ENCODE measurements around the gene SHISA2.

Gene SHISA2

DNA sequence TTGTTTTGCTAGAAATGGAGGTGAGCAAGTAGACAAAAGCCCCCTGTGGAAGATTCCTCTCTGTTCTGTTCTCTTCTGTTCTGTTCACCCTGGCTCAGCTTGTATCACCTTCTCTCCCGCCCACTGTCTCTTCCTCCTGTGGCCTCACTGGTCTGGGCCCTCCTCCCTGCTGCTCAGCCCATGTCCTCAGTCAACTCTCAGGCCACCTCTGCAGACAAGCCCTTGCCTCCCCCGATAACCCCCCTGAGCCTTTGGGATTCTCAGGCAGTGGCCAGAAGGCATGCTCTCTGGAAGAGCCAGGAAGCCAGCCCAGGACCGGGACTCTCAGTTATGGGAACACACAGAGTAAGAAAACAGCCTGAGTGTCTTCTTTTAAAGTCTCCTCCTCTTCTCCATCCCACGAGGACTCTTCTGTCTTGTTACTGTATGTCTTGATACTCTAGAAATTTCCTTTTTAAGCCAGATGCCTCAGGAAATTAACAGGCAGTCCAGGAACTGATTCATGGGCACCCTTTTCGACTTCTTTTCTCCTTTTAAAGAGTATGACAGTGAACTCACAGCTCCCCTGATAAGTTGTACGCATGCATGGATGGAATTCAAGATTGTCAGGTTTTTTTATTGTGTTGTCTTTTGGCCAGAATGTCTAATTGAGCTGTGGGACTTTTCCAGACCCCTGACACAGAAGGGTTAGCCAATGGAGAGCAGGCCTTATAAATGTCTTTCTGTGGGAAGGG lies 33.7 kb downstream of the SHISA2 start:
- Histone ChIP-seq H3K4me3 (no peak overlapping the region), H3K4me2 (peak overlapping the region in 10 of 11 experiments; percentile 20 to 88 (median 60); a peak in 17 of 22 replicates), H3K27me3 (no peaks in the 10 kb centered on the region), H3K36me3 (no peaks in the 10 kb centered on the region), H3K27ac (no peak overlapping the region), H3K9me3 (replicated peaks in 1 of 11) (peaks cover 0 to 9% (median 7%) of the 10 kb centered on the region in 11 experiments; a peak in 8 of 22 replicates), H3K4me1 (peaks cover 49 to 90% (median 79%) of the 10 kb centered on the region in 10 experiments), H4K20me1 (no peaks in the 10 kb centered on the region), H3K9ac (no peak overlapping the region)
- TF ChIP-seq Cebpa-rat (IDR thresholded peaks at IDR 0.05), result no peak

DNA sequence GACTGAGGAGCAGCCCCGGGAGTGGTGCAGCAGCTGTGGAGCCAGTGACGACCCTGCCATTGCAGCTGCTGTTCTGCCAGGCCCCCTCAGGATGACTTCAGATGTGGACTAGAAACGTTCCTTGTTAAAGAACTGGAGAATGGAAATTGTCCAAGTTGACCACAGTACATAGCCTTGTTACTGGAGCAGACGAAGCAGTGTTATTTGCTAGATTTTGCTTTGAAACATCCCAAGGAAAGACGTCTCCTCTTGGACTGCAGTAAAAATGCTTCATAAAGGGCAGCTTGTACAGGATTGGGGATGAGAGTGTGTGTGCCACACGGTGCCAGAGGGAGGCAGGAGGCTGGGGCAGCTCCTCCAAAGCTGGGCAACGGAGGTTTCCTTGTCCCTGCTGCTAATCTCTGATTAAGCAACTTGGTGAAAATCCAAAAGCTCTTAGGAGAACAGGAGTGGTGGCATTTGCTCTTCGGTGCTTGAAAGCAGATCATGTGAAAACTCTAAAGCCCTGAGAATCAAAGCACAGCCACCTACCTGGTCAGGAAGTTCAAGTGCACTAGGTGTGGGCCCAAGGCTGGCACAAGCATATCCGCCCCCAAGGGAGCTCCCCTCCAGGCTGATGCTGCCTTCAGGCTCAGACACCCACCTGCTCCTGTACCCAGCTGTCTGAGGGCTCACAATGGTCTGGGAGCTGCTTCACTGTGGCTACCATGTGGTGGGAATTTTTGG lies 34.5 kb downstream of the SHISA2 start:
- Histone ChIP-seq H3K4me1 (peaks cover 42 to 87% (median 75%) of the 10 kb centered on the region in 10 experiments), H3K9ac (no peak overlapping the region), H3K9me3 (replicated peaks in 1 of 11) (peaks cover 0 to 9% (median 7%) of the 10 kb centered on the region in 11 experiments; a peak in 8 of 22 replicates), H3K27me3 (no peaks in the 10 kb centered on the region), H3K36me3 (no peaks in the 10 kb centered on the region), H3K4me3 (no peak overlapping the region), H4K20me1 (no peaks in the 10 kb centered on the region), H3K4me2 (peak overlapping the region in 10 of 11 experiments; percentile 20 to 88 (median 60); a peak in 17 of 22 replicates), H3K27ac (no peak overlapping the region)
- no peak for TF ChIP-seq Cebpa-rat (IDR thresholded peaks at IDR 0.05)

DNA sequence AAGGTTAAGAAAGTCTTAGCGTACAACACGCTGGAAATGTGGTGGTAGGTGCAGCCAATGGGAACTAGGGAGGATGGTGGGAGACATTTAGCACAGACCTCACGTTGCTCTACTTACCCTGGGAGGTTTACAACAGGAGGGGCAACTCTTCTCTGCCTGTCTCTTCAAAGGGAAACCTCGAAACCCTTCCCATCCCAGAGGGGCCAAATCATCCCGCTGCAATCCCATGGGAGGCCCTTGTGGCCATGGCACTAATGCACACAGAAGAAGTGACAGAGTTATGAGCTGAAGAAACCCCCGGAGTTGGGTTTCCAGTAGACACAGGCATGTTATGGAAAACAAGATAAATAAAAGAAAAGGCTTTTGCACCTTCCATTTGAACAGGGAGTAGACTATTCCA lies 35.6 kb downstream of the SHISA2 start:
- Histone ChIP-seq H4K20me1 (no peaks in the 10 kb centered on the region), H3K4me3 (no peak overlapping the region), H3K4me2 (peak overlapping the region in 10 of 11 experiments; percentile 48 to 88 (median 65); a peak in 19 of 22 replicates), H3K27me3 (no peaks in the 10 kb centered on the region), H3K36me3 (no peaks in the 10 kb centered on the region), H3K9ac (no peak overlapping the region; a peak in 1 of 22 replicates), H3K27ac (no peak overlapping the region), H3K9me3 (replicated peaks in 1 of 11) (peaks cover 0 to 9% (median 7%) of the 10 kb centered on the region in 11 experiments; a peak in 8 of 22 replicates), H3K4me1 (peaks cover 37 to 87% (median 71%) of the 10 kb centered on the region in 10 experiments)
- no peak for TF ChIP-seq Cebpa-rat (IDR thresholded peaks at IDR 0.05)

- H3K27ac ChIP-seq, result no peak overlapping the region
- H3K4me2 ChIP-seq, result peak overlapping the region; percentile 13 to 88 (median 62); a peak in 21 of 22 replicates
- no peak for TF ChIP-seq Cebpa-rat (IDR thresholded peaks at IDR 0.05)
- no peaks in the 10 kb centered on the region for H3K27me3 ChIP-seq
- no peaks in the 10 kb centered on the region for H4K20me1 ChIP-seq
- H3K9me3 ChIP-seq (replicated peaks in 1 of 11), result peaks cover 0 to 9% (median 7%) of the 10 kb centered on the region in 11 experiments; a peak in 8 of 22 replicates
- no peaks in the 10 kb centered on the region for H3K36me3 ChIP-seq
- no peak overlapping the region; a peak in 1 of 22 replicates for H3K9ac ChIP-seq
- H3K4me3 ChIP-seq, result no peak overlapping the region
- H3K4me1 ChIP-seq, result peaks cover 36 to 83% (median 64%) of the 10 kb centered on the region in 10 experiments
Measured at GRCh38 chr13:26015271-26016125, 36.3 kb downstream of the SHISA2 start.

DNA sequence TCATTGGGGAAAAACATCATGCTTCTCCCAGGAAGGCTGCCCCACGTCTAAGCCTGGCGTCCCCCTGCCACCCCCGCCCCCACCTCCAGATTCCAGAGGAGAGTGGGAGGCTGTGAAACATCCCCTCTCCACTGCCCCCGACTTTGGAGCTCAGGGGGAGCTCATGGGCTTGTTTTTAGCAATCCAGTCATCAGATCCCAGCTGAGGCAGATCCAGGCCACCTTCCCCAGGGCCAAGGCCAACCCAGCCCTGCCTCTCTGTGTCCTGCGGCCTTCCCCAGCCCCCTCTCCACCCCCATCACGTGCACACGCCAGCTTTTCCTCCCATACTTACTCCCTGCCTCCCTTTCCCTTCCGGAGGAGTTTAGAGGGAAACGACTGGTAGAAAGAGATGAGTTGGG lies 38.8 kb downstream of the SHISA2 start:
- H3K4me3 ChIP-seq, result peak overlapping the region in 9 of 10 experiments; percentile 49 to 70 (median 61); a peak in 14 of 20 replicates
- peak overlapping the region; percentile 53 to 91 (median 84); a peak in 21 of 22 replicates for H3K4me2 ChIP-seq
- H3K9ac ChIP-seq, result peak overlapping the region in 4 of 11 experiments; percentile 28 to 76 (median 33); a peak in 4 of 22 replicates
- peaks cover 0 to 9% (median 7%) of the 10 kb centered on the region in 11 experiments; a peak in 8 of 22 replicates for H3K9me3 ChIP-seq (replicated peaks in 1 of 11)
- TF ChIP-seq Cebpa-rat (IDR thresholded peaks at IDR 0.05), result no peak
- peak overlapping the region in 3 of 11 experiments; percentile 28 to 79 (median 73); a peak in 1 of 22 replicates for H3K27ac ChIP-seq
- H3K27me3 ChIP-seq, result no peaks in the 10 kb centered on the region
- H3K4me1 ChIP-seq, result peaks cover 21 to 62% (median 43%) of the 10 kb centered on the region in 10 experiments
- no peaks in the 10 kb centered on the region for H3K36me3 ChIP-seq
- no peaks in the 10 kb centered on the region for H4K20me1 ChIP-seq

- Histone ChIP-seq H3K27me3 (no peaks in the 10 kb centered on the region), H3K4me1 (peaks cover 23 to 55% (median 41%) of the 10 kb centered on the region in 10 experiments), H3K4me2 (peak overlapping the region; percentile 78 to 91 (median 85)), H3K4me3 (peak overlapping the region; percentile 49 to 70 (median 61)), H4K20me1 (no peaks in the 10 kb centered on the region), H3K36me3 (no peaks in the 10 kb centered on the region), H3K27ac (peak overlapping the region; percentile 34 to 79 (median 72); a peak in 21 of 22 replicates), H3K9me3 (replicated peaks in 1 of 11) (peaks cover 0 to 9% (median 7%) of the 10 kb centered on the region in 11 experiments; a peak in 8 of 22 replicates), H3K9ac (peak overlapping the region; percentile 61 to 78 (median 74); a peak in 21 of 22 replicates)
- no peak for TF ChIP-seq Cebpa-rat (IDR thresholded peaks at IDR 0.05)
Measured at GRCh38 chr13:26011996-26012821, 39.6 kb downstream of the SHISA2 start.

DNA sequence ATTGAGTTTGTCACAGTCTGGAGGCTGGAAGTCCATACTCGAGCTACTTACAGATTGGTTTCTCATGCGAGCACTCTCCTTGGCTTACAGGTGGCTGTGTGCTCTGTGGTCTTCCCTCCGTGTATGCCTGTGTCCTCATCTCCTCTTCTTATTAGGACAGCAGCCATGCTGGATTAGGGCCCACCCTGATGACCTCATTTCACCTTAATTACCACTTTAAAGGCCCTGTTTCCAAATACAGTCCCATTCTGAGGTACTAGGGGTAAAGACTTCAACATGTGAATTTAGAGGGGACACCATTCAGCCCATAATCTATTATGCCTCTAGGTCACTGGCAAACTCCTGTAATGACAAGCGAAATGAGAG lies 40.6 kb downstream of the SHISA2 start:
- Histone ChIP-seq H3K27ac (no peak overlapping the region), H3K9me3 (replicated peaks in 1 of 11) (peaks cover 0 to 16% (median 7%) of the 10 kb centered on the region in 11 experiments; a peak in 14 of 22 replicates), H3K9ac (no peak overlapping the region), H3K4me3 (no peak overlapping the region), H4K20me1 (no peaks in the 10 kb centered on the region), H3K36me3 (no peaks in the 10 kb centered on the region), H3K4me2 (peak overlapping the region in 6 of 11 experiments; percentile 78 to 91 (median 82); a peak in 10 of 22 replicates), H3K4me1 (peaks cover 26 to 45% (median 36%) of the 10 kb centered on the region in 10 experiments), H3K27me3 (no peaks in the 10 kb centered on the region)
- no peak for TF ChIP-seq Cebpa-rat (IDR thresholded peaks at IDR 0.05)
